Activated naive CD4-positive, alpha-beta T cell treated with anti-CD3 and anti-CD28 coated beads, Interleukin-2, amount 50 U/mL, for 24 hours (primary cell): ENCODE measurements around the gene PLB1.
A peak's percentile ranks its signal among the peaks of the same experiment; 100 is the strongest.

ENCODE experiments used
- H3K27ac Mint-ChIP-seq: one replicate; pipeline ENCODE4 v1.8.0; 2021; ENCODE audit warnings: mild to moderate bottlenecking, mixed read lengths
- H3K27me3 Mint-ChIP-seq: one replicate; pipeline ENCODE4 v1.8.0; 2021; ENCODE audit warnings: mixed read lengths
- H3K36me3 Mint-ChIP-seq: one replicate; pipeline ENCODE4 v1.8.0; 2021; ENCODE audit warnings: mixed read lengths
- H3K4me1 Mint-ChIP-seq: one replicate; pipeline ENCODE4 v1.8.0; 2021; ENCODE audit warnings: mixed read lengths
- H3K4me3 Mint-ChIP-seq: one replicate; pipeline ENCODE4 v1.8.0; 2021; ENCODE audit warnings: mild to moderate bottlenecking, mixed read lengths
- H3K9me3 Mint-ChIP-seq: one replicate; pipeline ENCODE4 v1.8.0; 2021; ENCODE audit warnings: mixed read lengths

Gene PLB1

GRCh38 chr2:28509361-28509760 is 13.5 kb downstream of the PLB1 start:
- no peak overlapping the region for H3K27ac Mint-ChIP-seq
- H3K9me3 Mint-ChIP-seq, result peaks cover 14% of the 10 kb centered on the region
- peaks cover 4% of the 10 kb centered on the region for H3K36me3 Mint-ChIP-seq
- H3K4me1 Mint-ChIP-seq, result peaks cover 7% of the 10 kb centered on the region
- H3K4me3 Mint-ChIP-seq, result no peak overlapping the region
- peaks cover 2% of the 10 kb centered on the region for H3K27me3 Mint-ChIP-seq

GRCh38 chr2:28510184-28510583 is 14.3 kb downstream of the PLB1 start:
- peaks cover 4% of the 10 kb centered on the region for H3K36me3 Mint-ChIP-seq
- no peak overlapping the region for H3K4me3 Mint-ChIP-seq
- peaks cover 2% of the 10 kb centered on the region for H3K27me3 Mint-ChIP-seq
- H3K9me3 Mint-ChIP-seq, result peaks cover 14% of the 10 kb centered on the region
- peaks cover 7% of the 10 kb centered on the region for H3K4me1 Mint-ChIP-seq
- peak overlapping the region; percentile 64 for H3K27ac Mint-ChIP-seq

- H3K9me3 Mint-ChIP-seq, result peaks cover 14% of the 10 kb centered on the region
- no peaks in the 10 kb centered on the region for H3K4me1 Mint-ChIP-seq
- H3K36me3 Mint-ChIP-seq, result peaks cover 4% of the 10 kb centered on the region
- H3K27me3 Mint-ChIP-seq, result peaks cover 4% of the 10 kb centered on the region
- H3K4me3 Mint-ChIP-seq, result no peak overlapping the region
- H3K27ac Mint-ChIP-seq, result no peak overlapping the region
Measured at GRCh38 chr2:28511871-28512606, 16.2 kb downstream of the PLB1 start.

- H3K27ac Mint-ChIP-seq, result no peak overlapping the region
- H3K9me3 Mint-ChIP-seq, result peaks cover 14% of the 10 kb centered on the region
- H3K4me3 Mint-ChIP-seq, result peak overlapping the region; percentile 24
- peaks cover 4% of the 10 kb centered on the region for H3K27me3 Mint-ChIP-seq
- peaks cover 4% of the 10 kb centered on the region for H3K36me3 Mint-ChIP-seq
- H3K4me1 Mint-ChIP-seq, result no peaks in the 10 kb centered on the region
Measured at GRCh38 chr2:28512607-28512965, 16.7 kb downstream of the PLB1 start.

DNA sequence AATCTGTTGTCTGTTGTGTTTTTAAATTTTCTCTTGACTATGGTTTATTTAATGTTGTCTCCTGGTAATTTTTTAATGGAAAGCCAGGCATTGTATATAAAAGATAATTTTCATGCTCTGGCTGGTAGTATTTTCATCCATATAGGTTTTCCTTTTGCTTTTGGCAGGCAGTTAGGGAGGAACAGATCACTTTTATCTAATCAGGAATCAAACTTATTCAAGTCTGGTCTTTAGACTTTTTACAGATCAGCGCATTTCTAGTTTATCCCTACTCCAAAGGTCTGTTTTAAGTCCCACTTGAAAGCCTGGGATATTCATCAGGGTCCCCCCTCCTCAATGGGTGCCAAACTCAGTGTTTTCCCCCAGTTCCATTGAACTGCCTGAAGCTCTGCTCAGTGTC is 17.2 kb downstream of the PLB1 start:
- H3K27ac Mint-ChIP-seq, result no peak overlapping the region
- no peak overlapping the region for H3K4me3 Mint-ChIP-seq
- no peaks in the 10 kb centered on the region for H3K4me1 Mint-ChIP-seq
- peaks cover 4% of the 10 kb centered on the region for H3K36me3 Mint-ChIP-seq
- peaks cover 14% of the 10 kb centered on the region for H3K9me3 Mint-ChIP-seq
- peaks cover 5% of the 10 kb centered on the region for H3K27me3 Mint-ChIP-seq

DNA sequence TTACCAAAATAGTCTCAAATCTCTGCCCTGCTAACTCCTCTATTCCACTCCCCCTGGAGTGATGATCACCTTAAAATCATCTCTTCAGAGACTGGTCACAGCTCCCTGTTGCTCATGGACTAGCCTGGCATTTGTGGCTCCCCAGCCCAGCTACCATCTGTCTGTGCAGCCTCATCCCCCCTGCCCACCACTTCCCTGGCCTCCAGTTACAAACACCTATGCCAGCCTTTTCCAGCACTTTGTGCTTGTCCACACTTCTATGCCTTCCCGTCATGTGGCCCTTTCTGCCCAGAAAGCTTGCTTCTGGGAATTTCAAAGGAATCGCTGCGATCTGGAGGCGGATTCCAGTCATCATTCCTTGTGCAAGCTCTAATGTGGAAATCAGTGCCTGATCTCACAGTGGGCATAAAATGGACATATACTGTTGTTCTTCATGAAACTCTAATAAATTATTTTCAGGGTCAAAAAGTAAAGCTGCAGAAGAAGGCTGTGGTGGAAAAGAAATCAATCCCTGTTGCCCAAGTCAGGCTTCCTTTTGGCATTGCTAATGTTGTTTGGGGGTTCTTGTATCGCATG is 19.4 kb downstream of the PLB1 start:
- Mint-ChIP-seq H3K9me3 (peaks cover 14% of the 10 kb centered on the region), H3K36me3 (peaks cover 4% of the 10 kb centered on the region), H3K27ac (no peak overlapping the region), H3K27me3 (peaks cover 10% of the 10 kb centered on the region), H3K4me3 (no peak overlapping the region), H3K4me1 (no peaks in the 10 kb centered on the region)

GRCh38 chr2:28516430-28516829 is 20.6 kb downstream of the PLB1 start:
- Mint-ChIP-seq H3K4me3 (no peak overlapping the region), H3K27ac (no peak overlapping the region), H3K9me3 (peaks cover 14% of the 10 kb centered on the region), H3K27me3 (peaks cover 15% of the 10 kb centered on the region), H3K36me3 (peaks cover 4% of the 10 kb centered on the region), H3K4me1 (no peaks in the 10 kb centered on the region)

GRCh38 chr2:28516950-28517349 is 21.1 kb downstream of the PLB1 start:
- Mint-ChIP-seq H3K9me3 (peaks cover 13% of the 10 kb centered on the region), H3K4me3 (no peak overlapping the region), H3K27me3 (peaks cover 19% of the 10 kb centered on the region), H3K4me1 (no peaks in the 10 kb centered on the region), H3K27ac (no peak overlapping the region), H3K36me3 (peaks cover 3% of the 10 kb centered on the region)

DNA sequence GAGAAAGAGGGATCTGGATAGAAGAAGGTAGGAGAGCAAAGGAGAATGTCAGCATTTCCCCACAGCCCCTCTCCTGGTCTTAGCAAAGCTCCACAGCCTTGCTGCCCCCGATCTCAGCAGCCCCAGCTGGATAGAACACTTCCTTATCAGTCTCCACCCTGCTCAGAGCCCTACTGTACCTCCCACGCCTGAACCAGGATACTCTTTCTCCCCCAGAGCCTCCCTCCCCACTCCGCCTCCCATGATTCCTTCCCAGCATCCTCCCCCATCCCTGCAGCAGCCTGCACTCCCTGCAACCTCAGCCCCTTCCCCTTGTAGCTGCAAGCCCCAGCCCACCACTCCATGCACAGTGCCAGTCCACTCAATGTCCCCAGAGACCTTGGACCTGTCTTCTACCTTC is 25.8 kb downstream of the PLB1 start:
- Mint-ChIP-seq H3K9me3 (no peaks in the 10 kb centered on the region), H3K27ac (no peak overlapping the region), H3K4me1 (no peaks in the 10 kb centered on the region), H3K36me3 (no peaks in the 10 kb centered on the region), H3K4me3 (no peak overlapping the region), H3K27me3 (peaks cover 30% of the 10 kb centered on the region)

GRCh38 chr2:28522481-28522880 is 26.6 kb downstream of the PLB1 start:
- peaks cover 30% of the 10 kb centered on the region for H3K27me3 Mint-ChIP-seq

DNA sequence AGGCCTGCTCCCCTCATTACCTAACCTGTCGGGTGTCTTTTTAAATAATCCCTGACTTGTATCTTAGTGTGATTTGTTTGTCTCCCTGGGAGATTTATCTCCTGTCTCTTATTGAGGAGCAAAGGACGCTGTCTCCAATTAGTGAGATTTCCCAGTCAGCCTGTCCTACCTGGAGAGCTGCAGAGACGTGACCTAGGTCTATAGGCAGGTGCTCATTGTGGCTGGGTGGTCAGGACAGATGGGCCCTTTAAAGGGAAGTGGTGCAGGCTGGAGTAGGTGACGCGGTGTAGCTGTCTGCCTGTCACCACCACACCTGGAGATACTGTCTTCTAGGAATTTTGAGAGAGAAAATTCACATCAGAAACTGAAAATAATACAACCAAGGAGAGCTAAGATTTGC is 28.0 kb downstream of the PLB1 start:
- H3K27me3 Mint-ChIP-seq, result peaks cover 27% of the 10 kb centered on the region
- H3K9me3 Mint-ChIP-seq, result no peaks in the 10 kb centered on the region
- no peak overlapping the region for H3K4me3 Mint-ChIP-seq
- no peak overlapping the region for H3K27ac Mint-ChIP-seq
- H3K4me1 Mint-ChIP-seq, result no peaks in the 10 kb centered on the region
- H3K36me3 Mint-ChIP-seq, result no peaks in the 10 kb centered on the region

More at GRCh38 chr2:28522481-28522880, 26.6 kb downstream of the PLB1 start:
- Mint-ChIP-seq H3K4me1 (no peaks in the 10 kb centered on the region), H3K4me3 (no peak overlapping the region), H3K9me3 (no peaks in the 10 kb centered on the region), H3K27ac (no peak overlapping the region), H3K36me3 (no peaks in the 10 kb centered on the region)

- no peak overlapping the region for H3K4me3 Mint-ChIP-seq
Measured at GRCh38 chr2:28525481-28525880, 29.6 kb downstream of the PLB1 start.

DNA sequence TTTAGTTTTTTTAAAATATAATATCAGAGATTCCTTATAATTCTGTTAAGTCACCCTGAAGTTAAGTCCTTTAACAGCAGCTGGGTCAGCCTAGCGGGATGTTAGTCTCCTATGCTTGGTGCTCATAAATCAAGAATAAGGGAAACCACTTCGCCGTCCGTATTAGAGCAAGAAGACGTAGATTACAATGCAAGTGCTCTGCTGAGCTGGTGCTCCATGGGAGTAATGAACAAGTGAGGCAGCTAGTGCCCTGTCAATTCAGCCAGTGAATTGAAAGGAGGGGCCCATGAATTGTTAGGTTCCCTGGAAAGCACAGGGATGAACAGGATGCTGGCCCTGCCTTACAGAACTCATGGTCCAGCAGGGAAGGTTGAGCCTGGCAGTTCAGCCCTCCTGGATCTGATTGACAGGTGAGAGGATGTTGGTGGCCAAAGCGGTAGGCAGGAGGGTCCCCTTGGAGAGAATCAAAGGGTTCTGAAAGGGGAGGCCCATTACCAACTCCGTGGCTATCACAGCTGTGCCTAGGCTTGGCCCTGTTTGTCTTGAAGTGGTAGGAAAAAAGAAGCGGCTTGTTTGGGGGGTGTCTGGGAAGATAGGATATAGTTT is 30.8 kb downstream of the PLB1 start:
- no peak overlapping the region for H3K4me3 Mint-ChIP-seq
- H3K36me3 Mint-ChIP-seq, result no peaks in the 10 kb centered on the region
- peaks cover 18% of the 10 kb centered on the region for H3K27me3 Mint-ChIP-seq
- H3K4me1 Mint-ChIP-seq, result no peaks in the 10 kb centered on the region
- H3K9me3 Mint-ChIP-seq, result no peaks in the 10 kb centered on the region
- no peak overlapping the region for H3K27ac Mint-ChIP-seq

More at GRCh38 chr2:28525481-28525880, 29.6 kb downstream of the PLB1 start:
- no peak overlapping the region for H3K27ac Mint-ChIP-seq
- H3K36me3 Mint-ChIP-seq, result no peaks in the 10 kb centered on the region
- no peaks in the 10 kb centered on the region for H3K9me3 Mint-ChIP-seq
- peaks cover 21% of the 10 kb centered on the region for H3K27me3 Mint-ChIP-seq
- H3K4me1 Mint-ChIP-seq, result no peaks in the 10 kb centered on the region

- H3K4me3 Mint-ChIP-seq, result no peak overlapping the region
- no peak overlapping the region for H3K27ac Mint-ChIP-seq
- H3K36me3 Mint-ChIP-seq, result no peaks in the 10 kb centered on the region
- no peaks in the 10 kb centered on the region for H3K9me3 Mint-ChIP-seq
- H3K27me3 Mint-ChIP-seq, result peaks cover 13% of the 10 kb centered on the region
- H3K4me1 Mint-ChIP-seq, result no peaks in the 10 kb centered on the region
Measured at GRCh38 chr2:28527196-28527595, 31.3 kb downstream of the PLB1 start.

DNA sequence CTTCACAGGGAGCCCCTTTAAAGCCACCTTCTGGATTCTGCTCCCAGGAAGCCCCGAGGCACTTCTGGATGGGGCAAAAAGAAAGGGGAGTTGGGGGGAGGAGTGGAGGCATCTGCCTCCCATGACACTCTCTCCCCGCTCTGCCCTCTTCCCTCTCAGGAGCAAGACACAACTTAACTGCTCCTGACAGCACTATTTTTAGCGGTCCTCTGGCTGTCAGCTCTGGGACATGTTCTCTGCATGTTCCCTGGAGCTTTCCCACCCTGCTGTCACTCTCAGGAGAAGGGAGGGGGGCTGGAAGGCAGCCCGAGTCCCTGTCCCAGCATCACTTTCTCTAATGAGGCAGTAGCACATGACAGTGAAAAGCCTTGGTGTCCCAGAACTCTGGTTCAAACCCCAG is 32.3 kb downstream of the PLB1 start:
- Mint-ChIP-seq H3K9me3 (no peaks in the 10 kb centered on the region), H3K36me3 (no peaks in the 10 kb centered on the region), H3K4me3 (no peak overlapping the region), H3K27ac (no peak overlapping the region), H3K4me1 (no peaks in the 10 kb centered on the region), H3K27me3 (peaks cover 11% of the 10 kb centered on the region)

GRCh38 chr2:28530782-28531181 is 34.9 kb downstream of the PLB1 start:
- H3K27me3 Mint-ChIP-seq, result peaks cover 1% of the 10 kb centered on the region
- no peak overlapping the region for H3K27ac Mint-ChIP-seq
- H3K4me1 Mint-ChIP-seq, result no peaks in the 10 kb centered on the region
- no peaks in the 10 kb centered on the region for H3K9me3 Mint-ChIP-seq
- H3K4me3 Mint-ChIP-seq, result no peak overlapping the region
- no peaks in the 10 kb centered on the region for H3K36me3 Mint-ChIP-seq
